ENCODE measurements around the gene HEY2.
"Not testable (repeated sequence)": the region's sequence is repeated elsewhere in the genome, so short reads cannot be mapped to it uniquely, and the experiment has no call there.

HEY2 gene

GRCh38 chr6:125797120-125797885, 47.9 kb downstream of the HEY2 start:
- no peak for TF ChIP-seq CTCF (conservative IDR thresholded peaks at IDR 0.05; ENCODE audit: low read depth, low read length)
- no peak for DNase-seq (ENCODE audit: low read depth)
- no peak overlapping the region for H3K4me3 ChIP-seq (ENCODE audit: low read length)

GRCh38 chr6:125797886-125798444, 48.5 kb downstream of the HEY2 start:
- no peak for DNase-seq (ENCODE audit: low read depth)
- TF ChIP-seq CTCF (conservative IDR thresholded peaks at IDR 0.05; ENCODE audit: low read depth, low read length), result no peak
- no peak overlapping the region for H3K4me3 ChIP-seq (ENCODE audit: low read length)

GRCh38 chr6:125798734-125799508, 49.5 kb downstream of the HEY2 start:
- DNase-seq (ENCODE audit: low read depth), result no peak
- TF ChIP-seq CTCF (conservative IDR thresholded peaks at IDR 0.05; ENCODE audit: low read depth, low read length), result no peak
- no peak overlapping the region for H3K4me3 ChIP-seq (ENCODE audit: low read length)

- no peak for TF ChIP-seq CTCF (conservative IDR thresholded peaks at IDR 0.05; ENCODE audit: low read depth, low read length)
- no peak for DNase-seq (ENCODE audit: low read depth)
- no peak overlapping the region for H3K4me3 ChIP-seq (ENCODE audit: low read length)
These were observed 53.0 kb downstream of the HEY2 start for GRCh38 chr6:125802383-125802782.

- no peak overlapping the region for H3K4me3 ChIP-seq (ENCODE audit: low read length)
- TF ChIP-seq CTCF (conservative IDR thresholded peaks at IDR 0.05; ENCODE audit: low read depth, low read length), result no peak
- no peak for DNase-seq (ENCODE audit: low read depth)
These were observed 53.5 kb downstream of the HEY2 start for GRCh38 chr6:125802943-125803377.

- TF ChIP-seq CTCF (conservative IDR thresholded peaks at IDR 0.05; ENCODE audit: low read depth, low read length), result no peak
- no peak overlapping the region for H3K4me3 ChIP-seq (ENCODE audit: low read length)
- no peak for DNase-seq (ENCODE audit: low read depth)
These were observed 54.8 kb downstream of the HEY2 start for GRCh38 chr6:125804264-125804663.

GRCh38 chr6:125804866-125805425, 55.5 kb downstream of the HEY2 start:
- DNase-seq (ENCODE audit: low read depth); H3K4me3 ChIP-seq (ENCODE audit: low read length): not testable (repeated sequence)

Data from retinal pigment epithelial cell (primary cell).